Neural cell (in vitro differentiated cells): ENCODE measurements around the gene PRXL2B. TPM values are rescaled to one million over a fixed set of nuclear protein-coding genes. Genes with fewer than 3 reads are reported as not detected.

Source experiments
- H2AFZ ChIP-seq: fragments of 200-600, 300-800 bp; sonication (generic), shearing (Covaris generic); 2 replicates; pipeline ENCODE4 v1.6.0; 2014; ENCODE audit warnings: low read depth, mild to moderate bottlenecking, antibody characterized with exemption, low read length, moderate library complexity
- H3F3A ChIP-seq: fragments of 200-600 bp; shearing (Covaris generic); 2 replicates; pipeline ENCODE4 v1.6.1; 2016; ENCODE audit warnings: mild to moderate bottlenecking, moderate library complexity, mixed read lengths, antibody characterized with exemption, low read length; ENCODE audit not compliant: insufficient read depth, poor library complexity, severe bottlenecking
- H3K27ac ChIP-seq: fragments of 200-600, 300-800 bp; sonication (generic), shearing (Covaris generic); 2 replicates; pipeline ENCODE4 v1.5.1; 2014; ENCODE audit warnings: mild to moderate bottlenecking, low read length, moderate library complexity
- H3K27me3 ChIP-seq: fragments of 300-800, 200-600 bp; sonication (generic), shearing (Covaris generic); 2 replicates; pipeline ENCODE4 v1.6.0; 2014; ENCODE audit warnings: mild to moderate bottlenecking, low read depth, low read length, moderate library complexity; ENCODE audit not compliant: insufficient read depth
- H3K36me3 ChIP-seq: fragments of 300-800, 200-600 bp; sonication (generic), shearing (Covaris generic); 2 replicates; pipeline ENCODE4 v1.5.1; 2014; ENCODE audit warnings: mild to moderate bottlenecking, antibody characterized with exemption, low read length, moderate library complexity; ENCODE audit not compliant: insufficient read depth
- H3K4me2 ChIP-seq: fragments of 300-800, 200-600 bp; sonication (generic), shearing (Covaris generic); 2 replicates; pipeline ENCODE4 v1.6.0; 2014; ENCODE audit warnings: mild to moderate bottlenecking, low read length
- H3K4me3 ChIP-seq: fragments of 300-800, 200-600 bp; sonication (generic), shearing (Covaris generic); 2 replicates; pipeline ENCODE4 v1.5.1; 2014; ENCODE audit warnings: mild to moderate bottlenecking, low read length, moderate library complexity
- H3K79me2 ChIP-seq: fragments of 200-600 bp; shearing (Covaris generic); replicated peaks from 2 replicates; pipeline ENCODE4 v1.6.0; 2014; ENCODE audit warnings: mild to moderate bottlenecking, low read length, moderate library complexity; ENCODE audit not compliant: insufficient read depth
- H3K9ac ChIP-seq: fragments of 300-800, 200-600 bp; sonication (generic), shearing (Covaris generic); 2 replicates; pipeline ENCODE4 v1.6.1; 2016; ENCODE audit warnings: mild to moderate bottlenecking, low read length, mixed read lengths
- H3K9me2 ChIP-seq: fragments of 200-600 bp; shearing (Covaris generic); 2 replicates; pipeline ENCODE4 v1.6.1; 2016; ENCODE audit warnings: mild to moderate bottlenecking, low read length, mixed read lengths; ENCODE audit not compliant: insufficient read depth
- H3K9me3 ChIP-seq: fragments of 200-600, 300-800 bp; sonication (generic), shearing (Covaris generic); 2 replicates; pipeline ENCODE4 v1.6.1; 2016; ENCODE audit warnings: mild to moderate bottlenecking, mixed run types, low read length, moderate library complexity, mixed read lengths
- H4K20me1 ChIP-seq: fragments of 200-600 bp; shearing (Covaris generic); 2 replicates; pipeline ENCODE4 v1.6.1; 2016; ENCODE audit warnings: mild to moderate bottlenecking, mixed run types; ENCODE audit not compliant: insufficient read depth
- CTCF ChIP-seq: fragments of 450-650 bp; IDR thresholded peaks from 2 replicates; pipeline ENCODE4 v1.5.1; 2014; ENCODE audit warnings: antibody characterized with exemption, mild to moderate bottlenecking, moderate library complexity; ENCODE audit not compliant: poor library complexity, severe bottlenecking
- EP300 ChIP-seq: fragments of 450-650 bp; conservative IDR thresholded peaks from 2 replicates; pipeline ENCODE4 v1.6.1; 2014; ENCODE audit warnings: antibody characterized with exemption, mild to moderate bottlenecking, moderate library complexity; ENCODE audit not compliant: poor library complexity, severe bottlenecking
- EZH2 ChIP-seq: fragments of 200-600, 300-800 bp; shearing (Covaris generic), sonication (generic); IDR thresholded peaks from 2 replicates; pipeline ENCODE4 v1.6.1; 2014; ENCODE audit warnings: antibody characterized with exemption, low read length, borderline replicate concordance, mild to moderate bottlenecking; ENCODE audit not compliant: insufficient read depth, poor library complexity, severe bottlenecking
- MXI1 ChIP-seq: fragments of 450-650 bp; conservative IDR thresholded peaks from 2 replicates; pipeline ENCODE4 v1.6.1; 2014; ENCODE audit warnings: antibody characterized with exemption, mild to moderate bottlenecking; ENCODE audit not compliant: poor library complexity, severe bottlenecking
- POLR2AphosphoS5 ChIP-seq: IDR thresholded peaks from 2 replicates; pipeline ENCODE4 v1.6.1; 2012
- RAD21 ChIP-seq: fragments of 450-650 bp; conservative IDR thresholded peaks from 2 replicates; pipeline ENCODE4 v1.6.1; 2014; ENCODE audit warnings: antibody characterized with exemption, mild to moderate bottlenecking, moderate library complexity
- SMC3 ChIP-seq: fragments of 450-650 bp; conservative IDR thresholded peaks from 2 replicates; pipeline ENCODE4 v1.6.1; 2014; ENCODE audit warnings: antibody characterized with exemption, mild to moderate bottlenecking, moderate library complexity; ENCODE audit not compliant: poor library complexity
- TAF1 ChIP-seq: IDR thresholded peaks from 2 replicates; pipeline ENCODE4 v1.6.1; 2012; ENCODE audit warnings: low read depth
- polyA plus RNA-seq: library from polyadenylated mRNA; depleted of rRNA; stranded (reverse); fragments of >200 nt; gene quantifications from 2 replicates; pipeline ENCODE4 v1.2.3, GENCODE V29; 2014
- TF ChIP-seq, protein P1 (sequence below): IDR thresholded peaks from 2 replicates; pipeline ENCODE4 v1.6.1; 2012; ENCODE audit warnings: borderline replicate concordance

Gene PRXL2B
- polyA plus RNA-seq, 1 donor from 2014 or later = 29.0 TPM

DNA sequence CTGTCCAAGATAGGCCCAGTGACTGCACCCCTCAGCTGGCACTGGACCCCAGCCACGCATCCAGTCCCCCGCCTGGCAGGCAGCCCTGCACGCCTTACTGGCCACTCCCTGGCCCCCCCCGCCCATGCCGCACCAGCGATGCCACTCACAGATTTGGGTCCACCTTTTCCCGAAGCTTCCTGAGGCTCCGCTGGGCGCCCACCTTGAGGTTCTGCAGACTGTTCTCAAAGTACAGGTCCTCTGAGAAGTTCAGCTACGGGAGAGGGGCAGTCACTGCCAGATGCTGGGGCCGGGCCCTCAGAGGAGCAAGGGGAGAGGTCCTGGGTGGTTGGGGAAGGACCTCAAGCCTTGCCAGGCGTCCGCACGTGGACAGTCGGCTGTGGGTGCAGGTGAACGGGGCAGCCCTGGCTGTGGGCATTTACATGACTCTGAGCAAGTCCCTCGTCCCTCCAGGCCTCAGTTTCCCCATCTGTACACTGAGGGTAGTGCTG, 8.1 kb downstream of the PRXL2B start:
- TF ChIP-seq EP300 (no peak), POLR2AphosphoS5 (no peak), SMC3 (no peak), RAD21 (no peak)
- Histone ChIP-seq H3K4me2 (no peak overlapping the region), H2AFZ (no peak overlapping the region), H3K9ac (no peak overlapping the region), H3F3A (no peaks in the 10 kb centered on the region), H3K27ac (no peak overlapping the region), H3K36me3 (no peaks in the 10 kb centered on the region), H3K27me3 (no peaks in the 10 kb centered on the region), H3K79me2 (no peaks in the 10 kb centered on the region), H3K9me2 (no peaks in the 10 kb centered on the region), H4K20me1 (no peaks in the 10 kb centered on the region), H3K4me3 (no peak overlapping the region), H3K9me3 (no peaks in the 10 kb centered on the region)

GRCh38 chr1:2595261-2595811, 8.8 kb downstream of the PRXL2B start:
- Histone ChIP-seq H3K4me2 (no peak overlapping the region), H3K27me3 (no peaks in the 10 kb centered on the region), H3K27ac (no peak overlapping the region), H3K9me3 (no peaks in the 10 kb centered on the region), H4K20me1 (no peaks in the 10 kb centered on the region), H3K36me3 (no peaks in the 10 kb centered on the region), H3K9me2 (no peaks in the 10 kb centered on the region), H3K79me2 (no peaks in the 10 kb centered on the region), H3F3A (no peaks in the 10 kb centered on the region), H3K9ac (no peak overlapping the region), H2AFZ (no peak overlapping the region), H3K4me3 (no peak overlapping the region)
- TF ChIP-seq TAF1 = no peak
- TF ChIP-seq MXI1 = no peak

DNA sequence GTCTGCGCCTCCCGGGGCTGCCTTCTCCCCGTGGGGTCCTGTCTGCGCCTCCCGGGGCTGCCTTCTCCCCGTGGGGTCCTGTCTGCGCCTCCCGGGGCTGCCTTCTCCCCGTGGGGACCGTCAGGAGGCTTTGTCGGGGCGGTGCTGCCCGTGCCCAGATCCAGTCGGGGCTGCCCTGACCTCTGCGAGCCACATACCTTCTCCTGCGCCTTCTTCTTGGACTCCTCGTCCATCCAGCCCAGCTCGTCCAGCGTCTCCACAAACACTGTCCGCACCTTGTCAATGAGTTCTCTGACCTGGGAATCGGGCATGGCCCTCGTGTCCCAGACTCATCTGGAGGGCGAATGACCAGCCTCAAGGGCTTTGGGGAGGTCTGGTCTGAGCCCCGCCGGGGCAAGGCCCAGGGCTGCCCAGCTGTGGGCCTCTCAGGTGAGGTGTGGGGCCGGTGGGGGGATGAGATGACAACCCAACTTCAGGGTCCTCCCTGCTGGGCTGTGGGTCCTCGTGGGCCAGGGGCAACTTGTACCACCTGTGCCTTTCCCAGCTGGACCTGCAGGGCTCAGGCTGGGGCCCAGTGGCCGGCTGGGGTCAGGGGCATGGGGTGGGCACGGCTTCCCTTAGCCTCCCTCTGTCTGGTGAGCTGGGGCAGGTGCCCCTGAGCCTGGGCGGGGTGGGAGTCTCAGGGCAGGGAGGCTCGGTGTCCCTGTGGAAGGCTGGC, 9.4 kb downstream of the PRXL2B start:
- Histone ChIP-seq H3K9ac (no peak overlapping the region), H2AFZ (no peak overlapping the region), H3K9me3 (no peaks in the 10 kb centered on the region), H3K9me2 (no peaks in the 10 kb centered on the region), H3F3A (no peaks in the 10 kb centered on the region), H3K36me3 (no peaks in the 10 kb centered on the region), H3K4me3 (no peak overlapping the region), H4K20me1 (no peaks in the 10 kb centered on the region), H3K27me3 (no peaks in the 10 kb centered on the region), H3K27ac (no peak overlapping the region), H3K79me2 (no peaks in the 10 kb centered on the region), H3K4me2 (no peak overlapping the region)
- no peak for TF ChIP-seq EZH2
- no peak for TF ChIP-seq POLR2AphosphoS5
- TF ChIP-seq EP300 = no peak
- TF ChIP-seq MXI1 = no peak
- TF ChIP-seq CTCF = no peak
- TF ChIP-seq TAF1 = no peak
- no peak for TF ChIP-seq RAD21
- TF ChIP-seq SMC3 = no peak
- TF ChIP-seq, protein P1, sequence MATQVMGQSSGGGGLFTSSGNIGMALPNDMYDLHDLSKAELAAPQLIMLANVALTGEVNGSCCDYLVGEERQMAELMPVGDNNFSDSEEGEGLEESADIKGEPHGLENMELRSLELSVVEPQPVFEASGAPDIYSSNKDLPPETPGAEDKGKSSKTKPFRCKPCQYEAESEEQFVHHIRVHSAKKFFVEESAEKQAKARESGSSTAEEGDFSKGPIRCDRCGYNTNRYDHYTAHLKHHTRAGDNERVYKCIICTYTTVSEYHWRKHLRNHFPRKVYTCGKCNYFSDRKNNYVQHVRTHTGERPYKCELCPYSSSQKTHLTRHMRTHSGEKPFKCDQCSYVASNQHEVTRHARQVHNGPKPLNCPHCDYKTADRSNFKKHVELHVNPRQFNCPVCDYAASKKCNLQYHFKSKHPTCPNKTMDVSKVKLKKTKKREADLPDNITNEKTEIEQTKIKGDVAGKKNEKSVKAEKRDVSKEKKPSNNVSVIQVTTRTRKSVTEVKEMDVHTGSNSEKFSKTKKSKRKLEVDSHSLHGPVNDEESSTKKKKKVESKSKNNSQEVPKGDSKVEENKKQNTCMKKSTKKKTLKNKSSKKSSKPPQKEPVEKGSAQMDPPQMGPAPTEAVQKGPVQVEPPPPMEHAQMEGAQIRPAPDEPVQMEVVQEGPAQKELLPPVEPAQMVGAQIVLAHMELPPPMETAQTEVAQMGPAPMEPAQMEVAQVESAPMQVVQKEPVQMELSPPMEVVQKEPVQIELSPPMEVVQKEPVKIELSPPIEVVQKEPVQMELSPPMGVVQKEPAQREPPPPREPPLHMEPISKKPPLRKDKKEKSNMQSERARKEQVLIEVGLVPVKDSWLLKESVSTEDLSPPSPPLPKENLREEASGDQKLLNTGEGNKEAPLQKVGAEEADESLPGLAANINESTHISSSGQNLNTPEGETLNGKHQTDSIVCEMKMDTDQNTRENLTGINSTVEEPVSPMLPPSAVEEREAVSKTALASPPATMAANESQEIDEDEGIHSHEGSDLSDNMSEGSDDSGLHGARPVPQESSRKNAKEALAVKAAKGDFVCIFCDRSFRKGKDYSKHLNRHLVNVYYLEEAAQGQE = no peak
